Femur (tissue), 1 donor: ENCODE measurements around the gene ATP1A4.

Experiments used
- DNase-seq: peaks from one replicate; pipeline ENCODE4 v3.0.0-alpha.2; 2017

ATP1A4 gene

GRCh38 chr1:160148121-160148520, 3.3 kb upstream of the ATP1A4 start:
- DNase-seq: no peak

GRCh38 chr1:160149233-160149632, 2.2 kb upstream of the ATP1A4 start:
- DNase-seq: no peak

DNA sequence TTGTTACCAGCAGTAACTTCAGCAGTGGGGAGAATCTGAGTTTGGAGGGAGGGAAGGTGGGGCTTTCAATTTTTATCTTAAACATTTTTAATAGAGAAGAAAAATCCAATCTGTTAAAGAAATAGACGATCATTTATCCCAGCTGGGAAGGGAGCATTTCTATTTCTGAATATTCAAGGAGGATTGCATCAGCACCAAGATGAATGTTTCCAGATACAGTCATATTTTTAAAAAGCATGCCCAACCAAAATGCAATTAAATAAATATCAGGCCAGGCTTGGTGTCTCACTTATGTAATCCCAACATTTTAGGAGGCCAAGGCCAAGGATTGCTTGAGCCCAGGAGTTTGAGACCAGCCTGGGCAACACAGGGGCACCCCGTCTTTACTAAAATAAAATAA, 1.7 kb upstream of the ATP1A4 start:
- no peak for DNase-seq

DNA sequence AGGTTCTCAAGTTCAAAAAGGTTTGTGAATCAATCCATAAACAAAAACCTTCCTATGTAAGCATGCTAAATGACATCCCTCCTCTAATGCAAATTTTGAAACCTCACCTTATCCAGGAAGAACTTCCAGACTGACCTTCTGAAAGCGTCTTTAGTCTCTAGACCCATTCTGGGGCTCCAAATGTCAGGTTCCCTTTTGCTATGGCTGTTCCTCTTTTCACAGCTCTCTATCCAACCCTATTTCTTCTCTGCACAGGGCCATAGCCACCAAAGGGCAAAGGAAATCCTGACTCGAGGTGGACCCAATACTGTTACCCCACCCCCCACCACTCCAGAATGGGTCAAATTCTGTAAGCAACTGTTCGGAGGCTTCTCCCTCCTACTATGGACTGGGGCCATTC, 3.4 kb downstream of the ATP1A4 start:
- DNase-seq: no peak

DNA sequence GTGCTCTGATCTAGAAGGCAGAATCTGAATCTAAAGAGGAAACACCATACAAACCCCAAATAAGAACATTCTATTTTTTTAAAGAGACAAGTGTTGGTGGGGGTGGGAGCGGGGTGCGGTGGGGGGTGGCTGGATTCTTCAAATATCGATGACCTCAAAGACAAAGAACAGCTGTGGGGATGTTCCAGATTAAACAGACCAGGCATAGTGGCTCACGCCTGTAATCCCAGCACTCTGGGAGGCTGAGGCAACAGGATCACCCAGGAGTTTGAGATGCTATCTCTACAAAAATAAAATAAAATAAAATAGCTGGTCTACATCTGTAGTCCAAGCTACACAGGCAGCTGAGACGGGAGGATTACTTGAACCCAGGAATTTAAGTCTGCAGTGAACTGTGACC, 5.0 kb downstream of the ATP1A4 start:
- DNase-seq: no peak

DNA sequence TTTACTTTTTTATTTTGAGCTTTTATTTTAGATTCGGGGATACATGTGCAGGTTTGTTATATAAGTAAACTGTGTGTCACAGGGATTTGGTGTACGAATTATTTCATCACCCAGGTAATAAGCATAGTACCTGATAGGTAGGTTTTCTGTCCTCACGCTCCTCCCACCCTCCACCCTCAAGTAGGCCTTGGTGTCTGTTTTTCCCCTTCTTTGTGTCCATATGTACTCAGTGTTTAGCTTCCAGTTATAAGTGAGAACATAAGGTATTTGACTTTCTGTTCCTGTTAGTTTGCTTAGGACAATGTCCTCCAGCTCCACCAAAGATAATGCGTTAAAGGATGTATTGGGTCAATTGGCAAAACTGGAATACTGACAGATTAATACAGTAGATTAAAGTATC, 5.8 kb downstream of the ATP1A4 start:
- no peak for DNase-seq

GRCh38 chr1:160158031-160158430, 6.6 kb downstream of the ATP1A4 start:
- DNase-seq: no peak

DNA sequence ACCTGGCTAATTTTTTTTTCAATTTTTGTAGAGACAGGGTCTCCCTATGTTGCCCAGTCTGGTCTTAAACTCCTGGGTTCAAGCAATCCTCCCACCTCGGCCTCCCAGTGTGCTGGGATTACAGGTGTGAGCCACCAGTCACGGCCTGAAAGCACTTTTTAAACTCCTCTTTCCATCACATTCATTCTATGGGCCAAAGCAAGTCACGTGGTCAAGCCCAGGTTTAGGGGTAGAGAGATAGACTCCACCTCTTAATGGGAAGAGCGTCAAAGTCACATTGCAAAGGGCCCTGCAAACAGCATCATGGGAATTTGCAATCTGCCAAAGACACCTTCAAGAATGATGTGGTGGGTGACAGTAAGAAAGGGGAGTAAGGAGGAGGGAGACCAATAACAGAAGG, 7.1 kb downstream of the ATP1A4 start:
- DNase-seq: no peak

- no peak for DNase-seq
Measured at GRCh38 chr1:160159846-160160245, 8.4 kb downstream of the ATP1A4 start.

GRCh38 chr1:160161965-160162705, 10.7 kb downstream of the ATP1A4 start:
- DNase-seq: no peak

- DNase-seq: no peak
Measured at GRCh38 chr1:160162931-160163330, 11.5 kb downstream of the ATP1A4 start.

DNA sequence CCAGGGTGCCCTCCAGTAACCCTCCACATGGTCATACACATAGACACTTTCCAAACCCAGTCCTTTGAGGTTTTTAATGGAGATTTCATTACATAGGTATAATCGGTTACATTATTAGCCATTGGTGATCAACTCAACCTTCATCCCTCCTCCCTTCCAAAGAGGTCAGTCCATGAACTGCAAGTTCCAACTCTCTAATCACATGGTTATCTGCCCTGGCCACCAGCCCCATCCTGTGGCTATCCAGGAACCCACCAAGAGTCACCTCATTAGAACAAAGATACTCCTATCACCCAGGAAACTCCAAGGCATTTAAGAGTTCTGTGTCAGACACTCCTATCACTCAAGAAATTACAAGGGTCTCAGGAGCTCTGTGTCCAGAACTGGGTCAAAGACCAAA, 12.2 kb downstream of the ATP1A4 start:
- no peak for DNase-seq

GRCh38 chr1:160164121-160164520, 12.7 kb downstream of the ATP1A4 start:
- DNase-seq: no peak

DNA sequence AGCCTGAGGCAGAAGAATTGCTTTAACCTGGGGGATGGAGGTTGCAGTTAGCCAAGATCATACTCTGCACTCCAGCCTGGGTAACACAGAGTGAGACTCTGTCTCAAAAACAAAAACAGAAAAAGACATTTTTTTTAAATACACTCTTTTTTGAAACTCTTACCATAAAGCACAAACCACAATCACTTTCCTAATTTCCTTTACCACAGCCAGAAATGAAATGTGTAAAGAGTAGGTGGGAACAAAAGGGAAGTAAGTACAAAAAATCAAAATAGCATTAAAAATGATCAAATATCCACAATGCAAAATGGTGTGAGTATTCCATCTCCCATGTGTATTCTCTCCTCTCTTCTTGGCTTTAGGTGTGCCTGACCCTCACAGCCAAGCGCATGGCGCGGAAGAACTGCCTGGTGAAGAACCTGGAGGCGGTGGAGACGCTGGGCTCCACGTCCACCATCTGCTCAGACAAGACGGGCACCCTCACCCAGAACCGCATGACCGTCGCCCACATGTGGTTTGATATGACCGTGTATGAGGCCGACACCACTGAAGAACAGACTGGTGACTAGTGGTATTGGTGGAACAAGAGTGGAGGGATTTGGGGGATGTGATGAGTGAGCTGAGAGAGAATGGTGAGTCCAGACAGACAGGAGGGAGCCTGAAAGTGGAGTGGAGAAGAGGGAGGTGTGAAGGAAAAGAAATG, 14.9 kb downstream of the ATP1A4 start:
- no peak for DNase-seq

DNA sequence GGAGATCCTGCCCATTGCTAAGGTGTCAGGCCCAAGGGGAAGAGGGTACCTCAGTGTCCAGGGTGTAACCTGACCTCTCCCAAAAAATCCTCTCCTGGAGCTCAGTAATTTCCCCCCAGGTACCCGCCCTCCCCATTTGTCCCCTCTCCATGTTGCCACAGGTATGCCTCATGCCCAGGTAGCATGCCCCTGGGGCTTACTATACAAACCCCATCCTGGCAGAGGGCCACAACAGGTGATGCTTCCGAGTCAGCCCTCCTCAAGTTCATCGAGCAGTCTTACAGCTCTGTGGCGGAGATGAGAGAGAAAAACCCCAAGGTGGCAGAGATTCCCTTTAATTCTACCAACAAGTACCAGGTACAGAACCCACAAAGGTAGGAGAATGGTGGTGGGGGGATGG, 15.7 kb downstream of the ATP1A4 start:
- no peak for DNase-seq

DNA sequence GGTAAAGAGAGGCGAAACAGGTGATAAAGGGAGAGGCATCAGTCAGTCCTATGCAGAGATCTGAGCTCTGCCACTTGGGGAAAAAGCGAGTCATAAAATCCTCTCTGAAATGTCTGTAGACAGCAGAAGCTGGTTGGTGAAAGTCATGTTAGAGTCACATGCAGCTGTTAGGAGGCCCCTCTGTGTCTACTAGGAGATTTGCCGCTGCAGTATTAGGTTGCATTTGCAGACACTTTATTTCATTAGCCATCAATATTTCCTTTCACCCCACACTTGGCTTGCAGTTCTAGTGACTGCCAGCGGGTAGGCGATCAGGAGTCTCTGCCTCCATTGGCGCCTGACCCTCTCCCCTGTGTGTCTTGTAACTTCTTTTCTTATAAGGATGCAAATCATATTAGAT, 16.2 kb downstream of the ATP1A4 start:
- no peak for DNase-seq

- DNase-seq: no peak
Measured at GRCh38 chr1:160168016-160168415, 16.6 kb downstream of the ATP1A4 start.

GRCh38 chr1:160168609-160169369, 17.4 kb downstream of the ATP1A4 start:
- DNase-seq: peak; percentile 47

GRCh38 chr1:160169553-160170399, 18.4 kb downstream of the ATP1A4 start:
- no peak for DNase-seq

GRCh38 chr1:160171354-160171753, 20.0 kb downstream of the ATP1A4 start:
- DNase-seq: no peak

DNA sequence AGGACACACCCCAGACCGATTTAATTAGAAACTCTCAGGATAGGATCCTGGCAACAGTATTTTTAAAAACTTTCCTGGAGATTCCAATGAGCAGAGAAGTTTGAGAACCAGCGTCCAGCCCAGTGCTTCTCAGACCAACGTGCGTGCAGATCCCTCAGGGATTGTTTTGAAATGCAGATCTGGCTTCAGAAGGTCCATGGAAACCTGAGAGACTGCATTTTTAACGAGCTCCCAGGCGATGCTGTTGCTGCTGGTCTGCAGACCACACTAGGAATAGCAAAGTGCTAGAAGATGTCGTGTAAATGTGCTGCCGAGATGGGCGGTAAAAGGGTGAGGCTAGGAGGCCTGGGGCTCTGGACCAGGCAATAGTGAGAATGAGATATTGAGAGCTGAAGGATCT, 20.6 kb downstream of the ATP1A4 start:
- DNase-seq: no peak

DNA sequence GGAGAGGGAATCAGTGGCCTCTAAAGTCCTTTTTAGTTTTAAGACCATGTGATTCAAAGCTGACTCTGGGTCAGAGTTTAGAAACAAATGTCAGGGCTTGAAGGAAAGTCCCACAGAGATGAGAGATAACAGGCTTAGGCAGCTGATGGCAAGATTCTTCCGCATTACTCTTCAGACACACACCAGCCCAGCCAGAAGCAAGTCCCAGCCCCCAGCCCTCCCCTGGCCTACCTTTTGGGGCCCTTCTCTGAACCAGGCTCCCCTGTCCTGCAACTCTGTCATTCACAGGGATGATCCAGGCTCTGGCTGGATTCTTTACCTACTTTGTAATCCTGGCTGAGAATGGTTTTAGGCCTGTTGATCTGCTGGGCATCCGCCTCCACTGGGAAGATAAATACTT, 25.8 kb downstream of the ATP1A4 start:
- no peak for DNase-seq

DNA sequence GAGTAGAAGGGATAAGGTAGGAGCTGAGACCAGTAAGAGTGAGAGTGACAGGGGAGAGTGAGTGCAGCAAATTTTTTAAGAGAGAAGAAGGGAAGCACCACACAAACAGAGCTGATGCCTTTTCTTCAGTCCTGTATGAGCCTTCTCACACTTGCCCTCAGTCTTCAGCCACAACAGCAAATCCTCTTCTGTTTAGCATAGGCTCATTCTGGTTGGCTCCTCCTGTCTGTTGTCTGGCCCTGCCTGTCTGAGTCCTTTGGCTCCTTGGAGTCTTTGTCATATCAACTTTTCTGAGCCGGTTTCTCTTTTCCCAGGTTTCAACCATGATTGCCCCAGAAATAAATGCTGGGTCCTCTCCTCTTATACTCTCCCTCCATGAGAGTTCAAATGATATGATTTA, 26.3 kb downstream of the ATP1A4 start:
- no peak for DNase-seq
